ENCODE data around the gene FABP1.
A peak's percentile ranks its signal among the peaks of the same experiment; 100 is the strongest.

Gene FABP1

DNA sequence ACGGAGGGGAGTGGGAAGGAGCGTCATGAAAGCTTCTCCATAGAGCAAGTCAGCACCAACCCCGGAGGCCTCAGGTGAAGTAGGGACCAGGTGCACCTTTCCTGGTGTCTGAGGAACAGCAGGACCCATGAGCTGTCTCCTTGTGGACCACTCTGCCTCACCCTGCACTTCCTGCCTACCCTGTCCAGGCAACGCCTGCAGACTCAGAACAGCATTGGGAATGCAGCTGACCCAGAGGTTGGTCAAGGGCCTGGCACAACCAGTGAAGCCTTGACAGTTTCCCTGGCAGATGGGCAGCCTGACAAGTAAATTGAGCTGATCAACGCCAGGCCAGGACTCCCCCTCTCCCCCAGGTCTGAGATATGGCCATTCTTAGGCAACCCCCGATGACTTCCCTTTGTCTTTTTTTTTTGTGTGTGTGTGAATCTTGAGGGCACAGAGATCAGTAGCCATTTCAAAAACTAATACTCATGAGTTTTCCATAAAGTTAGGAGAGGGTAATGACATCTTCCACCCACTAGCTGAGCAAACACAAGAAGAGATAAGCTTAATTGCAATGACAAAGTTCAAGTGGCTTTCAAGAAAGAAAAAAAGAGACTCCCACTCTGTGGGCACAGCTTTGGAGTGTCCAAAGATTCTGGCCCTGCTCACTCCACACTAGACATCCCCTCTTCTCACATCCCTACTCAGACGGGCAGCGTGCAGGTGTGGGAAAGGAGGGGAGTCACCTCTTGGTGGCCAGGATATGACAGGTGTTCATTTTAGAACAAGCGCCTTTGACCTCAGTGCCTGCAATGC lies 3.5 kb upstream of the FABP1 start:
- DNase-seq (ENCODE audit: low spot score in 2 of 2) = no peak
- Mint-ChIP-seq H3K4me1 (no peaks in the 10 kb centered on the region), H3K9me3 (no peaks in the 10 kb centered on the region), H3K27ac (ENCODE audit: low read depth) (no peak overlapping the region), H3K36me3 (ENCODE audit: insufficient read depth) (peaks cover 2% of the 10 kb centered on the region), H3K27me3 (peaks cover 66% of the 10 kb centered on the region), H3K4me3 (no peak overlapping the region)
- ATAC-seq (replicated peaks; ENCODE audit: extremely low read depth, poor library complexity, severe bottlenecking) = no peak

GRCh38 chr2:88129313-88129959 lies 1.6 kb upstream of the FABP1 start:
- H3K36me3 Mint-ChIP-seq (ENCODE audit: insufficient read depth) = peaks cover 2% of the 10 kb centered on the region
- H3K9me3 Mint-ChIP-seq = no peaks in the 10 kb centered on the region
- ATAC-seq (replicated peaks; ENCODE audit: extremely low read depth, poor library complexity, severe bottlenecking) (no peak), DNase-seq (ENCODE audit: low spot score in 2 of 2) (no peak)
- H3K27ac Mint-ChIP-seq (ENCODE audit: low read depth) = peak overlapping the region; percentile 17
- H3K4me3 Mint-ChIP-seq = no peak overlapping the region
- H3K4me1 Mint-ChIP-seq = no peaks in the 10 kb centered on the region
- peaks cover 64% of the 10 kb centered on the region for H3K27me3 Mint-ChIP-seq

DNA sequence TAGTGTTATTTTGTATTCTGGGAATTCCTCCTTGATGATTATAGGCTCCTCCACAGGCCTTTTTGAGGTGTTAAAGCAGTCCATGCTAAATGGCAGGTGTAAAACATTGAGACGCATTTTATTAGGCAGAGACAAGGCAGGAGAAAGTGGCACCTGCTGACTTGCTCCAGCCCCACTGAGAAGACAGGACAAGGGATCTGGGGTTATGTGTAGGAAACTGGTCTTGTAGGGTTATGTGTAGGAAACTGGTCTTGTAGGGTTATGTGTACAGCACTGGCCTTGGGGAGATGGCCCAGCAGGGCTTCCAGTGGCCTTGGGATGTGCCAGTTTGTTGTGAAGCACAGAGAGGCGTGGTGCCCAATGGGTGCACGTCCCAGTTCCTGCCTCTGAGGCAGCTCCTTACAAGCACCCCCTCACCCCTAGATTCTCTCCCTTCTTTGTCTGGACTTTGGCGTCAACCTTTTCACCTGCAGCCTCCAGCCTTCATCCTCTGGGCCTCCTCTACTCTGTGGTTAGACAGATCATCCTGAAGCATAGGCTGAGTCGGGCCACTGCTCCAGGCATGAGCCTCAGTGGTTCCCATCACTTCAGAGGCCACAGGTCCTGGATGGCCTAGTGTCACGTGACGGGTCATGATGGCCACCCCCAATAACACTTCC lies 921 bp upstream of the FABP1 start:
- Mint-ChIP-seq H3K4me3 (no peak overlapping the region), H3K27me3 (peaks cover 71% of the 10 kb centered on the region)
- no peak for ATAC-seq (replicated peaks; ENCODE audit: extremely low read depth, poor library complexity, severe bottlenecking)

DNA sequence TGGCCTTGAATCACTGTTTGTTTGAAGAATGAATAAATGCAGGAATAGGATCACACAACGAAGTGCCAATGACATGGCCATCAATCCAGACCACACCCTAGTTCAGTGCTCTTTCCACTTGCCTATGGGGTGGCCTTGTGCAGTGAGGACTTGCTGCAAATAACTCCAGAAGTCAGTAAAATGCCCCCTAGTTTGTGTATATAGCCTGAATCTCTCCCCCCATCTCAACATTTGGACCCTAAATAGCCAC lies 299 bp downstream of the FABP1 start:
- Mint-ChIP-seq H3K9me3 (no peaks in the 10 kb centered on the region), H3K4me3 (no peak overlapping the region), H3K4me1 (no peaks in the 10 kb centered on the region), H3K27ac (ENCODE audit: low read depth) (no peak overlapping the region), H3K36me3 (ENCODE audit: insufficient read depth) (peaks cover 2% of the 10 kb centered on the region), H3K27me3 (peaks cover 76% of the 10 kb centered on the region)
- DNase-seq (ENCODE audit: low spot score in 2 of 2) = no peak
- ATAC-seq (replicated peaks; ENCODE audit: extremely low read depth, poor library complexity, severe bottlenecking) = no peak

More for the DNA sequence above, 921 bp upstream of the FABP1 start:
- DNase-seq (ENCODE audit: low spot score in 2 of 2) = no peak
- Mint-ChIP-seq H3K4me1 (no peaks in the 10 kb centered on the region), H3K36me3 (ENCODE audit: insufficient read depth) (peaks cover 2% of the 10 kb centered on the region), H3K27ac (ENCODE audit: low read depth) (peak overlapping the region; percentile 17), H3K9me3 (no peaks in the 10 kb centered on the region)

DNA sequence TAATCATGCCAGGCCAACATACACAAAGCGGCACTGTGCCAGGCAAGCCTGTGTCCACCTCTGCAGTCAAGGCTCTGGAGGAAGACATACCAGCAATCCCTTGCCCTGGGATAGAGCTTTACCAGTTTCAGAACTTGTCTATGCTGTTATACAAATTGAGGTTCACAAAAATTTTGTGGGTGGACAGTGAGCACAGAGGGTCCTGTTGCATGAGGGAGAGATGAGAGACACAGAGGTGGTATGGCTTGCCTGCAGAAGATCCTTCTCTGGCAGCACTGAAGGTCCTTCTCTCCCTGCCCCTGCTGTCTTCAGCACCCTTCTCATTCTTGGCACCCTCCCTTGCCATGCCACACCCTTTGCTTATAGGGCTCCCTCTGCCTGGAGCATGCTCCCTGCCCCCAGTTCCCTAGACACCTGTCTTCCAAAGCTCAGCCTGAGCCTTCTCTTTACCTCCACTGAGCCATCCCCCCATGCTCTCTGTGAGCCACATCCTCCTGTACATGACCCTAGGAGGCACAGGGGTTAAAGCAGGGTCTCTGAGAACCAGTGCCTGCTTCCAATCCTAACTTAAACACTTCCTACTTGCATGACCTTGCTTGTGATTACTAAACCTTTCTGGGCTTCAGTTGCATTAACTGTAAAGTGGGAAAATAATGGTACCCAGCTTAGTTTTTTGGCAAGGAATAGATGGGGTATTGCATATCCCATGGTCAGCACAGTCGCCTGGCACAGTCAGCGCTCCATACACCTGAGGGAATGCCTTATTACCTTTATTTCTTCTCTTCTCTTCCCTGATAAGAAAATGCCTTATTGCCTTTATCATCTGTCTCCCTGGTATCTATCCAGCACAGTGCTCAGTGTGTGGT lies 857 bp downstream of the FABP1 start:
- Mint-ChIP-seq H3K36me3 (ENCODE audit: insufficient read depth) (peaks cover 2% of the 10 kb centered on the region), H3K9me3 (no peaks in the 10 kb centered on the region), H3K27ac (ENCODE audit: low read depth) (no peak overlapping the region), H3K4me1 (no peaks in the 10 kb centered on the region), H3K4me3 (no peak overlapping the region), H3K27me3 (peaks cover 76% of the 10 kb centered on the region)
- ATAC-seq (replicated peaks; ENCODE audit: extremely low read depth, poor library complexity, severe bottlenecking) (no peak), DNase-seq (ENCODE audit: low spot score in 2 of 2) (no peak)

- H3K9me3 Mint-ChIP-seq = no peaks in the 10 kb centered on the region
These were observed 1.7 kb downstream of the FABP1 start for GRCh38 chr2:88125924-88126771.

GRCh38 chr2:88125344-88125923 lies 2.4 kb downstream of the FABP1 start:
- Mint-ChIP-seq H3K36me3 (ENCODE audit: insufficient read depth) (peaks cover 2% of the 10 kb centered on the region), H3K27me3 (peaks cover 83% of the 10 kb centered on the region), H3K4me1 (no peaks in the 10 kb centered on the region), H3K9me3 (no peaks in the 10 kb centered on the region), H3K27ac (ENCODE audit: low read depth) (no peak overlapping the region), H3K4me3 (no peak overlapping the region)
- ATAC-seq (replicated peaks; ENCODE audit: extremely low read depth, poor library complexity, severe bottlenecking) = no peak
- DNase-seq (ENCODE audit: low spot score in 2 of 2) = no peak

More at GRCh38 chr2:88125924-88126771, 1.7 kb downstream of the FABP1 start:
- no peak overlapping the region for H3K27ac Mint-ChIP-seq (ENCODE audit: low read depth)
- DNase-seq (ENCODE audit: low spot score in 2 of 2) (no peak), ATAC-seq (replicated peaks; ENCODE audit: extremely low read depth, poor library complexity, severe bottlenecking) (no peak)
- H3K4me1 Mint-ChIP-seq = no peaks in the 10 kb centered on the region
- H3K36me3 Mint-ChIP-seq (ENCODE audit: insufficient read depth) = peaks cover 2% of the 10 kb centered on the region
- no peak overlapping the region for H3K4me3 Mint-ChIP-seq
- H3K27me3 Mint-ChIP-seq = peaks cover 77% of the 10 kb centered on the region

DNA sequence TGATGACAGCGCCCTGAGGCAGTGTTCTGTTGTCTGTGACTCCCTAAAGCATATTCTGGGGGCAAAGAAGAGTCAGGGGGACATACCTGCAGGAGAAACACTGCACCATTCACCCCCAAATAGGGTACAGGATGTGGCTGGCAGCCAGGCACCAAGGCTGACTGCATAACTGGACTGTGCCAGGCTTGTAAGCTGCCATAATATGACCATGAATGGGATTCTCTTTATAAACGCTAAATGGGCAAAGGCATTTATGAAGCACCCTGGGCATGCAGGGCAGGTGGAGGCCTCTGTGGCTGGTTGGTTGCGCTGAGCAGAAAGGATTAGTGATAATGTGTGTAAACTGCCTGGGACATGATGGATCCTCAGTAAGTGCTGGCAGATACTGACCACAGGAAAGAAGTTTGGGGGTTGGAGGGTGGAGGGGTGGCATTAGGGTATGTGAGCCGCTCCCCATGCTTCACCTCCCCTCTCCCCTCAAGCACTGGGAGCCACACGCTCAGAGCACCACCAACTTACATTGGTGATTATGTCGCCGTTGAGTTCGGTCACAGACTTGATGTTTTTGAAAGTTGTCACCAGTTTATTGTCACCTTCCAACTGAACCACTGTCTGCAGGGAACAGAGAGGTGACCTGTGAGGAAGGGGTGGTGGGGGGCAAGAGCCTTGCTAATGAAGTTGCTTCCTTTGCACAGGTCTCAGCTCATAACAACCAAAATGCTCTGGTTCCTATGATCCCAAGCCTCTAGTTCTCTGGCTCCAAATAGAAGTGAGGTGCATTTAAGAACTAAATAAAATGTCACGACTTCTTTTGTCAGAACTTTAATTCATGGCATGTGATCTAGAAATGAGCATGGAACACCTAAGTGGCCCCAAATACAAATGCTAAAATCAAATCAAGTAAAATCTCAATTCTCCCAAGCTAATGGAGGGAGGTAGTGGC lies 3.6 kb downstream of the FABP1 start:
- H3K9me3 Mint-ChIP-seq = no peaks in the 10 kb centered on the region
- H3K27ac Mint-ChIP-seq (ENCODE audit: low read depth) = no peak overlapping the region
- H3K27me3 Mint-ChIP-seq = peaks cover 78% of the 10 kb centered on the region
- DNase-seq (ENCODE audit: low spot score in 2 of 2) (no peak), ATAC-seq (replicated peaks; ENCODE audit: extremely low read depth, poor library complexity, severe bottlenecking) (no peak)
- H3K36me3 Mint-ChIP-seq (ENCODE audit: insufficient read depth) = peaks cover 2% of the 10 kb centered on the region
- no peak overlapping the region for H3K4me3 Mint-ChIP-seq
- H3K4me1 Mint-ChIP-seq = no peaks in the 10 kb centered on the region

DNA sequence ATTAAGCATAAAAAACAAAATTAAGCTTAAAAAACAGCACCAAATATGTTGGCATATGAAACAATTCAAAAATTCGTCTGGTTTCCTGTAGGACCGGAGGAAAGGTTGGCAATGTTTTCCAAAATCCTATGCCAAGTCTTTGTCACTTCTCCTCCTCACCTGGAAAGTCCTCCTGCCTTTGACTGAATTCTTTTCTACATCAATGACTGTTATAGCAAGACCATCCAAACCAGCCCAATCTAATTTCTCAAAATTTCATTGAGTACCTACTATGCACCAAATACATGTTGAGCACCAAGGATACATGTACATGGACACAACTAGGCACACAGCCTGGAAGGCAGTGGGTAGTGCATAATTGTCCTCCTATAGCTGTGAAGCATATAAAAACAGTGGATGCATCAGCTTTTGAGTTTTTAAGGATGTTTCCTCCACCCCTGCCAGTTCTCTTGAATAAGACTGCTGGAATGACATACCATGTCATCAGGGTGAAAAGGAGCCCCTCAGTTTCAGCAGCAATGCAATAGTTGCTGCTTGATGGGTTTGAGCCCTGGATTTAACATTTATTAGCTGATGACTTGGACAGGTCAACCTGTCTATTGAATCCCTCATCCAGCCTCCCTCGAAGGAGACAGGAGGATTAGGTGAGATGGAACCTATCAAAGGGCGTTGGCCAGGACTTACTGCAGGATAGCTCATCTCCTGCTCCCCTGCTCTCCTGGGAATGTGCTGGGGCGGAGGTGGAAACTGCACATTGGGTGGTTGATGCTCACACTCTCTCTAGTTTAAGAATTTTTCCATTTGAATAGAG lies 4.5 kb downstream of the FABP1 start:
- H3K4me3 Mint-ChIP-seq = no peak overlapping the region
- ATAC-seq (replicated peaks; ENCODE audit: extremely low read depth, poor library complexity, severe bottlenecking) = no peak
- DNase-seq (ENCODE audit: low spot score in 2 of 2) = no peak
- H3K27ac Mint-ChIP-seq (ENCODE audit: low read depth) = no peak overlapping the region
- no peaks in the 10 kb centered on the region for H3K9me3 Mint-ChIP-seq
- H3K27me3 Mint-ChIP-seq = peaks cover 79% of the 10 kb centered on the region
- H3K36me3 Mint-ChIP-seq (ENCODE audit: insufficient read depth) = peaks cover 2% of the 10 kb centered on the region
- H3K4me1 Mint-ChIP-seq = no peaks in the 10 kb centered on the region

- Mint-ChIP-seq H3K27ac (ENCODE audit: low read depth) (no peak overlapping the region), H3K27me3 (peaks cover 79% of the 10 kb centered on the region), H3K9me3 (no peaks in the 10 kb centered on the region), H3K36me3 (ENCODE audit: insufficient read depth) (peaks cover 2% of the 10 kb centered on the region), H3K4me1 (no peaks in the 10 kb centered on the region), H3K4me3 (no peak overlapping the region)
- ATAC-seq (replicated peaks; ENCODE audit: extremely low read depth, poor library complexity, severe bottlenecking) = no peak
- no peak for DNase-seq (ENCODE audit: low spot score in 2 of 2)
These were observed 5.5 kb downstream of the FABP1 start for GRCh38 chr2:88122141-88122884.

All from central memory CD8-positive, alpha-beta T cell (primary cell).